Gastrocnemius medialis (tissue), 4 donors: ENCODE data around the gene USB1.

Experiments used
- CTCF ChIP-seq, 5 experiments: fragments of 450-650 bp in 3 of 5; fragments of 200-600 bp in 2 of 5; sonication (generic) in 2 of 5; IDR thresholded peaks in 4 of 5; conservative IDR thresholded peaks in 1 of 5; 1 replicate in 4 of 5; 2 replicates in 1 of 5; pipeline ENCODE4 v1.5.1; 2016 to 2019; ENCODE audit warnings: antibody characterized with exemption in 5 of 5, mild to moderate bottlenecking in 3 of 5, moderate library complexity in 3 of 5
- POLR2A ChIP-seq, 2 donors: fragments of 450-650 bp; IDR thresholded peaks; one replicate each; pipeline ENCODE4 v1.6.1; 2017; ENCODE audit warnings: antibody characterized with exemption in 2 of 2, mild to moderate bottlenecking in 2 of 2, moderate library complexity in 2 of 2

GRCh38 chr16:58039829-58040495 is 38.8 kb downstream of the USB1 start:
- no peak for TF ChIP-seq CTCF (IDR thresholded peaks at IDR 0.05 in 4 of 5, conservative IDR thresholded peaks at IDR 0.05 in 1 of 5)
- TF ChIP-seq POLR2A (IDR thresholded peaks at IDR 0.05), result no peak
